Tibial artery (tissue), 4 donors: ENCODE data around the gene ST8SIA6.

Experiments
- DNase-seq, 2 donors: peaks; one replicate each; pipeline ENCODE4 v3.0.0-alpha.2; 2019
- H3K27ac ChIP-seq, 2 donors: fragments of 200-600 bp; sonication (generic) in 1 of 2; 1 replicate in 1 of 2; 2 replicates in 1 of 2; pipeline ENCODE4 v1.5.1; 2018 to 2019; ENCODE audit warnings: mild to moderate bottlenecking in 1 of 2
- H3K27me3 ChIP-seq, 2 donors: fragments of 200-600 bp; sonication (generic) in 1 of 2; one replicate each; pipeline versions ENCODE4 v1.5.1 to v1.6.0; 2016 to 2019
- H3K36me3 ChIP-seq, 3 donors: fragments of 200-600 bp; sonication (generic) in 2 of 3; one replicate each; pipeline ENCODE4 v1.5.1; 2016 to 2019; ENCODE audit warnings: mild to moderate bottlenecking in 2 of 3
- H3K4me1 ChIP-seq, 4 donors: fragments of 200-600 bp; sonication (generic) in 2 of 4; 1 replicate in 3 of 4; 2 replicates in 1 of 4; pipeline ENCODE4 v1.5.1; 2016 to 2019
- H3K4me3 ChIP-seq, 2 donors: fragments of 200-600 bp; sonication (generic) in 1 of 2; 1 replicate in 1 of 2; 2 replicates in 1 of 2; pipeline ENCODE4 v1.5.1; 2018 to 2019; ENCODE audit warnings: mild to moderate bottlenecking in 2 of 2
- H3K9me3 ChIP-seq, 3 donors: fragments of 200-600 bp; sonication (generic) in 1 of 3; one replicate each; pipeline ENCODE4 v1.5.1; 2016 to 2019
- intact Hi-C: fragments of 100-400 bp; cut with DNase I; formaldehyde crosslinking; loops from one replicate; pipeline ENCODE4 v1.15.0; 2023; ENCODE audit warnings: low total_unique reads
- TF ChIP-seq, protein P1 (sequence below), 2 experiments: fragments of 200-600 bp in 1 of 2; fragments of 450-650 bp in 1 of 2; IDR thresholded peaks; one replicate each; pipeline ENCODE4 v1.5.1; 2017 to 2019; ENCODE audit warnings: antibody characterized with exemption in 2 of 2, mild to moderate bottlenecking in 1 of 2, moderate library complexity in 1 of 2

The ST8SIA6 gene

DNA sequence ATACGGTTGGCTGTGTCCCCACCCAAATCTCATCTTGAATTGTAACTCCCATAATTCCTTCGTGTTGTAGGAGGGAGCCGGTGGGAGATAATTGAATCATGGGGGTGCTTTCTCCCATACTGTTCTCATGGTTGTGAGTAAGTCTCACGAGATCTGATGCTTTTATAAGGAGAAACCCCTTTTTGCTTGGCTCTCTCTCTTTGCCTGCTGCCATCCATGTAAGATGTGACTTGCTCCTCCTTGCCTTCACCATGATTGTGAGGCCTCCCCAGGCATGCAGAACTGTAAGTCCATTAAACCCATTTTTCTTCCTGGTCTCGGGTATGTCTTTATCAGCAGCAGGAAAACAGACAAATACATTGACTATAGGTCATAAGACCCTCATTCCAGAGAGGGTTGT lies 15.9 kb upstream of the ST8SIA6 start:
- Histone ChIP-seq H3K9me3 (no peaks in the 10 kb centered on the region), H3K4me1 (no peaks in the 10 kb centered on the region), H3K4me3 (no peak overlapping the region), H3K36me3 (no peaks in the 10 kb centered on the region), H3K27ac (no peak overlapping the region), H3K27me3 (peaks cover 0 to 3% of the 10 kb centered on the region in 2 donors)
- intact Hi-C loops = no loop called here
- TF ChIP-seq, protein P1, sequence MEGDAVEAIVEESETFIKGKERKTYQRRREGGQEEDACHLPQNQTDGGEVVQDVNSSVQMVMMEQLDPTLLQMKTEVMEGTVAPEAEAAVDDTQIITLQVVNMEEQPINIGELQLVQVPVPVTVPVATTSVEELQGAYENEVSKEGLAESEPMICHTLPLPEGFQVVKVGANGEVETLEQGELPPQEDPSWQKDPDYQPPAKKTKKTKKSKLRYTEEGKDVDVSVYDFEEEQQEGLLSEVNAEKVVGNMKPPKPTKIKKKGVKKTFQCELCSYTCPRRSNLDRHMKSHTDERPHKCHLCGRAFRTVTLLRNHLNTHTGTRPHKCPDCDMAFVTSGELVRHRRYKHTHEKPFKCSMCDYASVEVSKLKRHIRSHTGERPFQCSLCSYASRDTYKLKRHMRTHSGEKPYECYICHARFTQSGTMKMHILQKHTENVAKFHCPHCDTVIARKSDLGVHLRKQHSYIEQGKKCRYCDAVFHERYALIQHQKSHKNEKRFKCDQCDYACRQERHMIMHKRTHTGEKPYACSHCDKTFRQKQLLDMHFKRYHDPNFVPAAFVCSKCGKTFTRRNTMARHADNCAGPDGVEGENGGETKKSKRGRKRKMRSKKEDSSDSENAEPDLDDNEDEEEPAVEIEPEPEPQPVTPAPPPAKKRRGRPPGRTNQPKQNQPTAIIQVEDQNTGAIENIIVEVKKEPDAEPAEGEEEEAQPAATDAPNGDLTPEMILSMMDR (IDR thresholded peaks at IDR 0.05) = no peak
- no peak for DNase-seq

- no peak for DNase-seq
- Histone ChIP-seq H3K27ac (no peak overlapping the region), H3K36me3 (no peaks in the 10 kb centered on the region), H3K4me1 (no peaks in the 10 kb centered on the region), H3K4me3 (no peak overlapping the region), H3K9me3 (no peaks in the 10 kb centered on the region), H3K27me3 (peaks cover 0 to 10% of the 10 kb centered on the region in 2 donors)
- TF ChIP-seq, protein P1 (IDR thresholded peaks at IDR 0.05) = no peak
- intact Hi-C loops = no loop called here
Observed at GRCh38 chr10:17465328-17466125, 11.1 kb upstream of the ST8SIA6 start.

DNA sequence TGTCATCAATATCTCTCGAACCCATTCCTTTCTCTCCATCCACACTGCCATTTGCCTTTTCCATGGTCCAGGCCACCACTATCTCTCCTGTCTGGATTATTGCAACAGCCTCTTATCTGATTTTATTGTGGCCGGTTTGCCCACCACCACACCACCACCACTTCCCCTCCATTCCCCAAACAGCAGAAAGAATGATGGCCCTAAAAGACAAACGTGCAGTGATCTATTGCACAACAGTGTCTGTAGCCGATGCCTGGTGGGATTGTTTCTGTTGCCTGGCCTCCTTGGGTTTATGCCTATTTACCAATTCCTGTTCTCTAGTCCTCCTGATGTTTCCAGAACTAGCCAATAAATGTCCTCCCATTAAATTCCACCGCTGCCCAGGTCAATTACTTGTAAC lies 10.2 kb upstream of the ST8SIA6 start:
- TF ChIP-seq, protein P1 (IDR thresholded peaks at IDR 0.05) = no peak

DNA sequence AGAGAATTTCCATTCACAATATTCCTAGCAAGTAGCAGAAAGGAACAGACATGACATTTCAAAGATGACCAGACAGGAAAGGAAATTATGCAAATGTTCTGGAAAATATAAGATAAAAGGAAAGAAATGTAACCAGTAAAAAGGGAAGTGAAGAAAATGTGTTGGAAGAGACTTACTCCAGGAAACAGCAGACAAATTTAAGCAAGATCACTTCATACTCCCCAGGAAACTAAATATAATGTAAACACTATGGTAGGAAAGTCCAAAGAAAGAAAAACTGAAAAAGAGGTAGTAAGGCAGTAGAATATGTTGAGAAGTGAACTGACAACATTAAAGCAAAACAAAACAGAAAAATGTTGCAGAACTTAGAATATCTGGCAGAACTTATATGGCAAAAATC lies 6.4 kb upstream of the ST8SIA6 start:
- Histone ChIP-seq H3K9me3 (no peaks in the 10 kb centered on the region), H3K36me3 (no peaks in the 10 kb centered on the region), H3K27ac (no peak overlapping the region), H3K4me3 (no peak overlapping the region), H3K4me1 (peaks cover 0 to 4% (median 0%) of the 10 kb centered on the region in 4 donors), H3K27me3 (peaks cover 0 to 10% of the 10 kb centered on the region in 2 donors)
- TF ChIP-seq, protein P1 (IDR thresholded peaks at IDR 0.05) = no peak
- DNase-seq = no peak
- intact Hi-C loops = no loop called here

More for the DNA sequence above, 10.2 kb upstream of the ST8SIA6 start:
- intact Hi-C loops = no loop called here
- Histone ChIP-seq H3K27ac (no peak overlapping the region), H3K9me3 (no peaks in the 10 kb centered on the region), H3K4me3 (no peak overlapping the region), H3K27me3 (peaks cover 0 to 6% of the 10 kb centered on the region in 2 donors), H3K4me1 (peaks cover 0 to 4% (median 0%) of the 10 kb centered on the region in 4 donors), H3K36me3 (no peaks in the 10 kb centered on the region)
- DNase-seq = no peak

DNA sequence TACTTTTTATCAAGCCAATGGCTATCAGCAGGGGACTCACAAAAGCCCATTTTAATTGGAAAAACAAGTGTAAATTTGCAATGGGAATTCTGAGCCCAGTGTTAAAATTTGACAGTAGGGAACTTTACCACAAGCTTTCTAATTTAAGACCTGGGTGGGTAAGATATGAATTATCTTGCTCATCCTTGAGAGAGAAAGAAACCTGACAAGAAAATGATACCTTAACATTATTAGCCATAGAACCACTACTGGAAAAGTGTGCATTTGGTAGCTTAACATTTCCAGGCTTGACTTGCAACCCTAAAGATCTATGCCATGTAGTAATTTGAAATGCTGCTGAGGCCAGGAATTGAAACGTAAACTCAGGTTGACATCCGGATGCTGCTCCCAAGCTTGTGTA lies 2.7 kb upstream of the ST8SIA6 start:
- H3K4me1 ChIP-seq = peaks cover 0 to 23% (median 16%) of the 10 kb centered on the region in 4 donors
- no peak overlapping the region for H3K4me3 ChIP-seq
- intact Hi-C loops = no loop called here
- TF ChIP-seq, protein P1 (IDR thresholded peaks at IDR 0.05) = no peak
- no peak for DNase-seq
- H3K36me3 ChIP-seq = no peaks in the 10 kb centered on the region
- no peaks in the 10 kb centered on the region for H3K9me3 ChIP-seq
- H3K27me3 ChIP-seq = peaks cover 0 to 11% of the 10 kb centered on the region in 2 donors
- no peak overlapping the region for H3K27ac ChIP-seq
